ENCODE measurements around the gene PPM1F.

DNA sequence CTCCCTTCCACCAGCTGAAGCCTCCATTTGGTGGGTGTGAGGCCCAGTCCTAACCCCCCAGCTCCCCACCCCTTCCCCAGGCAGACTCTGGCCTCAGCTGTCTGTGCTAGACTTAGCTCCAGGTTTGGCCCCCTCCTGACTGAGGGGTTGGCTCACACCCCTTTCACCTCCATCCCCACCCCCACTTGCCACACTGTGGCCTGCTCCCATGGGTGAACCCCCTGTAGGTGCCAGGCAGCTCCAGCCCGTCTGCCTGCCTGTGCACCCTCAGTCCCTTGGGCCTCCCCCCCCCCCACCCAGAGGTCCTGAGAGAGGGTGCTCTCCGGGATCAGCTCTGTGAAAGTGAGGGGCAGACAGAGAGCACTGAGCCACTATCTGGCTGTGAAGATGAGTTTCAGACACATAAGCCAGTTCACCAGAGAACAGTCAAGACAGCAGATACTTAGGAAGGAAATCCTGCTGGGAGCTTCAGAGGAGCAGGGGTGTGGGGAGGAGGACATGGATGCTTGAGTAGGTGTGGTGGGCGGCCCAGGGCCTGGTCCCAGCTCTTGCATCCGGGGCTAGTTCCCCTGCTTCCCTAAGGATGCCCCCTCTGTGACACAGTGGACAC lies 36.2 kb downstream of the PPM1F start:
- TF ChIP-seq NFXL1 (IDR thresholded peaks at IDR 0.05; ENCODE audit: borderline replicate concordance) (no peak), MYB (IDR thresholded peaks at IDR 0.05; ENCODE audit: borderline replicate concordance, low read depth, low read length) (no peak), JUNB (IDR thresholded peaks at IDR 0.05) (no peak)
- TF ChIP-seq, protein P1, sequence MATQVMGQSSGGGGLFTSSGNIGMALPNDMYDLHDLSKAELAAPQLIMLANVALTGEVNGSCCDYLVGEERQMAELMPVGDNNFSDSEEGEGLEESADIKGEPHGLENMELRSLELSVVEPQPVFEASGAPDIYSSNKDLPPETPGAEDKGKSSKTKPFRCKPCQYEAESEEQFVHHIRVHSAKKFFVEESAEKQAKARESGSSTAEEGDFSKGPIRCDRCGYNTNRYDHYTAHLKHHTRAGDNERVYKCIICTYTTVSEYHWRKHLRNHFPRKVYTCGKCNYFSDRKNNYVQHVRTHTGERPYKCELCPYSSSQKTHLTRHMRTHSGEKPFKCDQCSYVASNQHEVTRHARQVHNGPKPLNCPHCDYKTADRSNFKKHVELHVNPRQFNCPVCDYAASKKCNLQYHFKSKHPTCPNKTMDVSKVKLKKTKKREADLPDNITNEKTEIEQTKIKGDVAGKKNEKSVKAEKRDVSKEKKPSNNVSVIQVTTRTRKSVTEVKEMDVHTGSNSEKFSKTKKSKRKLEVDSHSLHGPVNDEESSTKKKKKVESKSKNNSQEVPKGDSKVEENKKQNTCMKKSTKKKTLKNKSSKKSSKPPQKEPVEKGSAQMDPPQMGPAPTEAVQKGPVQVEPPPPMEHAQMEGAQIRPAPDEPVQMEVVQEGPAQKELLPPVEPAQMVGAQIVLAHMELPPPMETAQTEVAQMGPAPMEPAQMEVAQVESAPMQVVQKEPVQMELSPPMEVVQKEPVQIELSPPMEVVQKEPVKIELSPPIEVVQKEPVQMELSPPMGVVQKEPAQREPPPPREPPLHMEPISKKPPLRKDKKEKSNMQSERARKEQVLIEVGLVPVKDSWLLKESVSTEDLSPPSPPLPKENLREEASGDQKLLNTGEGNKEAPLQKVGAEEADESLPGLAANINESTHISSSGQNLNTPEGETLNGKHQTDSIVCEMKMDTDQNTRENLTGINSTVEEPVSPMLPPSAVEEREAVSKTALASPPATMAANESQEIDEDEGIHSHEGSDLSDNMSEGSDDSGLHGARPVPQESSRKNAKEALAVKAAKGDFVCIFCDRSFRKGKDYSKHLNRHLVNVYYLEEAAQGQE (IDR thresholded peaks at IDR 0.05; ENCODE audit: low read depth, low read length): no peak

Data from GM12878 (cell line).